Measurements from ENCODE around the gene RNF111. TPM values are rescaled to one million over a fixed set of nuclear protein-coding genes. Genes with fewer than 3 reads are reported as not detected.

The RNF111 gene
- total RNA-seq, 1 donor from 2014 or later = 14.5 TPM

- no peak for TF ChIP-seq CTCF (IDR thresholded peaks at IDR 0.05; ENCODE audit: insufficient read depth, low read length, severe bottlenecking)
- Histone ChIP-seq H3K27me3 (ENCODE audit: control insufficient read depth, insufficient read depth, low read length) (no peaks in the 10 kb centered on the region), H3K4me3 (ENCODE audit: low read depth, low read length) (no peak overlapping the region), H3K36me3 (ENCODE audit: control insufficient read depth, insufficient read depth, low read length) (peaks cover 2% of the 10 kb centered on the region)
- DNase-seq (ENCODE audit: low read depth) (no peak), FAIRE-seq (no peak)
Observed at GRCh38 chr15:59099162-59099685, 111.8 kb downstream of the RNF111 start.

- Histone ChIP-seq H3K36me3 (ENCODE audit: control insufficient read depth, insufficient read depth, low read length) (peaks cover 1% of the 10 kb centered on the region), H3K27me3 (ENCODE audit: control insufficient read depth, insufficient read depth, low read length) (no peaks in the 10 kb centered on the region), H3K4me3 (ENCODE audit: low read depth, low read length) (peak overlapping the region; percentile 94)
- FAIRE-seq = no peak
- TF ChIP-seq CTCF (IDR thresholded peaks at IDR 0.05; ENCODE audit: insufficient read depth, low read length, severe bottlenecking) = no peak
- DNase-seq (ENCODE audit: low read depth) = no peak
Observed at GRCh38 chr15:59104602-59104911, 117.1 kb downstream of the RNF111 start.

GRCh38 chr15:59104912-59105732 is 117.7 kb downstream of the RNF111 start, which contains the start of gene CCNB2:
TSS of gene CCNB2 (plus strand) at chr15:59105146. CDS start at chr15:59105269, 123 bp downstream.
- Histone ChIP-seq H3K27me3 (ENCODE audit: control insufficient read depth, insufficient read depth, low read length) (no peaks in the 10 kb centered on the region), H3K36me3 (ENCODE audit: control insufficient read depth, insufficient read depth, low read length) (peaks cover 1% of the 10 kb centered on the region), H3K4me3 (ENCODE audit: low read depth, low read length) (peak within 1 kb of the TSS; percentile 94)
- no peak for TF ChIP-seq CTCF (IDR thresholded peaks at IDR 0.05; ENCODE audit: insufficient read depth, low read length, severe bottlenecking)
- DNase-seq (ENCODE audit: low read depth) = peak; percentile 90
- FAIRE-seq = no peak

- Histone ChIP-seq H3K27me3 (ENCODE audit: control insufficient read depth, insufficient read depth, low read length) (no peaks in the 10 kb centered on the region), H3K36me3 (ENCODE audit: control insufficient read depth, insufficient read depth, low read length) (peaks cover 1% of the 10 kb centered on the region), H3K4me3 (ENCODE audit: low read depth, low read length) (peak overlapping the region; percentile 94)
- peak; percentile 37 for TF ChIP-seq CTCF (IDR thresholded peaks at IDR 0.05; ENCODE audit: insufficient read depth, low read length, severe bottlenecking)
- DNase-seq (ENCODE audit: low read depth) = peak; percentile 34
- FAIRE-seq = no peak
Observed at GRCh38 chr15:59105854-59106253, 118.4 kb downstream of the RNF111 start.

- DNase-seq (ENCODE audit: low read depth) (no peak), FAIRE-seq (no peak)
- TF ChIP-seq CTCF (IDR thresholded peaks at IDR 0.05; ENCODE audit: insufficient read depth, low read length, severe bottlenecking) = no peak
- H3K36me3 ChIP-seq (ENCODE audit: control insufficient read depth, insufficient read depth, low read length) = peaks cover 1% of the 10 kb centered on the region
- H3K4me3 ChIP-seq (ENCODE audit: low read depth, low read length) = no peak overlapping the region
- no peaks in the 10 kb centered on the region for H3K27me3 ChIP-seq (ENCODE audit: control insufficient read depth, insufficient read depth, low read length)
Observed at GRCh38 chr15:59111251-59111650, 123.8 kb downstream of the RNF111 start.
